HG03378 (cell line): ENCODE results near the gene PUM1.
"Not testable (repeated sequence)": the region's sequence is repeated elsewhere in the genome, so short reads cannot be mapped to it uniquely, and the experiment has no call there.

Source experiments
- ATAC-seq: cut with Tn5 transposase; IDR thresholded peaks from one replicate; pipeline ENCODE4 v1.9.1; 2021; ENCODE audit warnings: mild to moderate bottlenecking, moderate library complexity; ENCODE audit not compliant: unreplicated experiment

Gene PUM1

DNA sequence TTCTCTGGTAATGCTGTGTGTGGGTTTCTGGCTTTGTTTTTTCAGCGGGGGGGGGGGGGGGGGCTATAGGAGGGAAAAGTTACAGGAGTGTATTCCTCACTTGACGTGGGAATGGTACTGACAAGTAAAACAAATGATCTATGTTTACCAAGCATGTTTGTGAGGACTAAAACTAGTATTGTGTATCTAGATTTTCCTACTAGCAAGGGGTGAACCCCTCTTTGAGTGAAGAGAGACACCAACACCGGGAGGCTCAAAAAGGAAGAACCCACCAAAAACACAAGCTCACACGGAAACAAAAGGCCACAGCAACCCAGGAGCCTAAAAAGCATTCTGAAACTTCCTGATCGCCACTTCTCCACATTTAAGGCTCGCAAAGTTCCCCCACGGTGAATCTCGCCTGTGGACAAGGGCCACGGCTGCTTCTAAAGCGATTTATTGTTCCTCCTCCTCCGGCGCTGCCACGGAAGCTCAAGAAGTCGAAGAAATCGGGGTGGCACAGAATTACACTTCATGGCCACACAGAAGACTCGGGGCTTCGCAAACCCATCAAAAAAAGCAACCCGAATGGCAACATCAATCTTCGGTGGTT, 703 bp downstream of the PUM1 start:
- no peak for ATAC-seq

DNA sequence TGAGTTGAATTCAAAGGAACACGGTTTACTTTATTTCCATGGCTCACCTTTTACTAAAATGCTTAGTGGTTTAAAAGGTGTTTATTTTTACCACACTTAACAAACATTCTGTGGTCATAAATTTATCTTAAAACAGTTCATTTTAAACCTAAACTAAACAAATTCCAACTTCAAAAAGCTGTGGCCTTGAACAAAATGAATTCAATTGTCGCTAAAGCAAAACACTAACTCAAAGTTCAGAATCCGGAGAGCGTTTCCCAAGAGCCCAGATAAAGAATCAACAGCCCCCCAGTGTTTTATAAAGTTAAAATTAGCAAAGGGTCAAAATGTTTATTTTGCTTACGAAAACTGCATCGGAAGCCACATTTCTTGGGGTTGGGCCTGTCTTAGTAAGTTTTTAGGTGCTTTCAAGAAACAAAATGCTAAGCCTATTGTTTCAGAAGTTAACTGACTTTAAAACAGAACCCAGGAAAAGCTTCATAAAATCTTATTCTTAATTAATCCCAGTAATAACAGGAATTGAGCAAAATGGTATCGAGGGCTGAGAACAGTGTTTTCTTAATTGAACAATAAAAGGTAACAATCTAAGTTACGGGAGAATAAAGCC, 1.3 kb downstream of the PUM1 start:
- ATAC-seq = no peak

DNA sequence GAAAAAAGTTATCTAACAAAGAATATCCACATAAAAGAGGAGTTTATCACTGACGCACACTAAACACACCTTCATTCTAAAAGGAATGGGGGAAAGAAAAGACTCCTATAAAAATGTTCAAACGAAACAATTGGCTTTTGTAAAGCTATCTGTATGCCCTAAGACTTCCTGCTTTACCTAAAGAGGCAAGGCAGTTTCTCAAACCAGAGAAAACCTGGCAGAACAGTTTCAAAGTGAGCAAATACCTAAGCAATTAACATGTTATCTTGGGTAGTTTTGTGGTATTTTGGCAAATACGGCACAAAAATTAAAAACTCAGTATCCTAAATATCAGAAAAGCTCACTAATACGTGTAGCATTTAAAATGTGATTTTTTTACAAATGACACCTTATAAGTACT, 1.9 kb downstream of the PUM1 start:
- no peak for ATAC-seq

GRCh38 chr1:31062867-31063380, 2.6 kb downstream of the PUM1 start:
- no peak for ATAC-seq

DNA sequence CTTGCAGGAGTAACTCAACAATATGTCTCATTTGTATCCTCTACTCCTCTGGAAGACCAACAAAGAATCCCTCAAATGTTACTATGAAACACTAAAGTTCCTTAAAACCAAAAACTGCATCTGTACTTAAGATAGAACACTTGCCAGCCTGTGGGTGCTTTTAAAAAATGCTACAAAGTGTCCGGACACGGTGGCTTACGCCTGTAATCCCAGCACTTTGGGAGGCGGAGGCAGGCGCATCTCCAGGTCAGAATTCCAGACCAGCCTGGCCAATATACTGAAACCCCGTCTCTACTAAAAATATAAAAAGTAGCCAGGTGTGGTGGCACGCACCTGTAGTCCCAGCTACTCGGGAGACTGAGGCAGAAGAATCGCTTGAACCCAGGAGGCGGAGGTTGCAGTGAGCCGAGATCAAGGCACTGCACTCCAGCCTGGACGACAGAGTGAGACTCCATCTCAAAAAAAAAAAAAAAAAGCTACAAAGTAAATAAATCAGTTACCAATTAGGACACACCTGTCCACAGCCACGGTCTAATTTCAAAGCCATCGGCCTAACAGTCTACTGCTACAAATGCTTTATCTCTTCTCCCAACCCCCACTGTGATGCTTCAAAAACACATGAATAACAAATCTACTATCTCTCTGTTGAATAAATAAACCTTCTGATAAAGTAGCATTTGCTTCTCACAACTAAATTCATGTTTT, 3.2 kb downstream of the PUM1 start:
- not testable (repeated sequence) for ATAC-seq

DNA sequence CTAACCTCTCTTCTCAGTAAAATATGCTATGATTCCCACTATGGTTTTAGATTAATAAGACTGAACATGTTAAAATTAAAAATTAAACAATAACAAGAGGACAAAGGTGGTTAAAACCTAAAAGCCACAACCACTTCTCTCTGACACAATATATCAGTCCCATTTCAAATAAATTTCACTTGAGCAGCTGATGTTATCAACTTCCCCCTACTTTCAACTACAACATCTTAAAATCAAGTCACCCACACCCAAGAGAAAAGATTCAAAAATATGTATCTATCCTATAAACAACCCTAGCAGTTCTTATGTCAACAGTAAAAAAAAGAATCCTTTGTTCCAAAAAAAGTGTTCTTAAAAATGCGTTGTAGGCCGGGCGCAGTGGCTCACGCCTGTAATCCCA, 7.5 kb downstream of the PUM1 start:
- ATAC-seq = no peak

DNA sequence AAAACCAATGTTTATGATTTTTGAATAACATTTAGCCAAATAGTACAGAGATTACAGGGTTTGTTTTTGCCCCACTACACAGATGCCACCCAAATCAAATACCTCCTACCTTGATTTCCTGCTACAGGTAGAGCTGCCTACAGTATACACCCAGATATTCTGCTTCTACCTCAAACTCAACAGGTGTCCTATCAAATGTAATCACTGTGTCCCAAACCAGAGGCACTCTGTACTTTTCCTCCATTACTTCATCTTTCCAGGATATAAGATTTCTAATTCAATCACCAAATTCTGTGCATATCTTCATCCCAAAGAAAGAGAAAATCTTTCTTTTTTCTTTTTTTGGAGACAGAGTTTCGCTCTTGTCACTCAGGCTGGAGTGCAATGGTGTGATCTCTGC, 9.6 kb downstream of the PUM1 start:
- no peak for ATAC-seq

DNA sequence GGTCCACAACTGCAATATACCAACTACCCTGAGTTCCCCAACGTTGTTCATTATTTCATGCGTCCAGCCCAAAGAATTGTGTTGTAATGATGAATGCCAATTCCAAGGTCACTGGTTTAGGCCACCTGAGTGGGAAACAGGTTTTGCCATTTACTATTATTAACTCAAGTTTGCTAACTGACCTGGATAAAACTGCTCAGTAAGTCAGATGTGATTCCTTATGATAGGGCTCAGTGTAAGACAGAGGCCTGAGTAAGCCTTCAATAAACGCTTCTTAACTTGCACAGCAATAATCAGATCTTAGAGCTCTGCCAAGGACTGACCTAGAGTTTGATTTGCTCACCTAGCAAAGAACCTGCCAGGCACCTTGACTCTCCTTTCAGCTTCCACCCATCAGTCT, 10.0 kb downstream of the PUM1 start:
- ATAC-seq = no peak

DNA sequence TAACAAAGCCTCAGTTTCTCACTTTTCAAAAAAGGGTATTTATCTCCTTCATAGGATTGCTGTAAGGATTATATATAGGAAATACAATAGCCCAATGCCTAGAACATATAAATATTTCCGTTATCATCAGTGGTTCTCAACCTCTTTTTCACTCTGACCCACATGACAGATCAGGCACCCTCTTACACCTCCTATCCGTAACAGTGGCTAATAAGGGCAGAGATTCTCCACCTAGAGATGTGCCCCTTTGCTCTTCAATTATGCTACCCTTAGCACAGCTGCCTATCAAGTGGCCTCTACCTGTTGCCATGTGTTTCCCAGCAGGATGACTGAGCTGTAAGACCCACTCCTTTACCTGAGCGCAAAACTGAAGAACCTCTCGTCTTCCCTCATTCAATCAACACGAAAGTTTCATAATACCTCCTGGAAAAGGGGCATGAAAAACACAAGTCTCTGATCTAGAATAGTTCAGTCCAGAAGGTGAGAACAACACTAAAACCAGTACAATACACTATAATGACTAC, 10.5 kb downstream of the PUM1 start:
- no peak for ATAC-seq

DNA sequence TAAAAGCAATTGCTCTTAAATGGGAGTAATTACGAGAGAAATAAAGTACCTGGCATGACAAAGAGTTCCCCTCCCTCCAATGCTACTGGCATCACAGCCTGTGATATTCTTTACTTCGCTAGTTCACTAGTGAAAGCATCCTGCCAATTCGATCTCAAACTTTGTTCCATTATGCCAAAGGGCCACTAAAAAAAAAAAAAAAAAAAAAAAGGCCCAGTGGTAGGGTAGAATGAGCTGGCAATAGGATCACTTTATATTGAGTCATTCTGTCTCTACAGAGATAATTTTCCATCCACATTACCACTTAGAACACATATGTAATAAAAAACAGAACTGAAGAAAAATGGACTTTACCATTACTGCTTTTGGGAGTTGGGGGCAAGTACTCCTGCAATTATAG, 11.2 kb downstream of the PUM1 start:
- no peak for ATAC-seq

DNA sequence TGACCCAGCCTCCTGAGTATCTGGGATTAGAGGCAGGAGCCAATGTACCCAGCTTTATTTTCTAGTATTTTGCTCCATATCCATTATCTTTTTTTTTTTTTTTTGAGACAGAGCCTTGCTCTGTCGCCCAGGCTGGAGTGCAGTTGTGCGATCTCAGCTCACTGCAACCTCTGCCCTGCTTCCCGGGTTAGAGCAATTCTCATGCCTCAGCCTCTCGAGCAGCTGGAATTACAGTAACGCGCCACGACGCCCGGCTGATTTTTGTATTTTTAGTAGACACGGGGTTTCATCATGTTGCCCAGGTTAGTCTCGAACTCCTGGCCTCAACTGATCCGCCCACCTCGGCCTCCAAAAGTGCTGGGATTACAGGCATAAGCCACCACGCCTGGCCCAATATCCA, 12.9 kb downstream of the PUM1 start:
- ATAC-seq = not testable (repeated sequence)

DNA sequence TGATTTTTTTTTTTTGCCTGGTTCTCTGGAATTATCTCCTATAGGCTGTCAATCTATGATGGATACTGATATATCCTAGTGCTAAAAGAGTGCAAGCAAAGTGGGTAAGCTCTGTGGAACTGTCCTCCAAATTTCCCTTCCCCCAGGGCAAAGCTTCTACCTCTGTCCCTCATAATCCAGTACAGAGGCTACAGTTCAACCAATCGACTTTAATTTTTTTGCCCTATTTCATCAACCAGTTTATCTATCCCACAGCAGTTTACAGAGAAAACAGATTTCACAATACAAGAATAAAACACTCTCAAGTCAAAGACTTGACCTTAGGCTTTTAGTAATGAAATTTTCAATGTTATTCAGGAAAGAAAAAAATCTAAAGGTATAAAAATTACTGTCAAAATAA, 13.9 kb downstream of the PUM1 start:
- no peak for ATAC-seq

- ATAC-seq = not testable (repeated sequence)
Observed at GRCh38 chr1:31047507-31047906, 18.0 kb downstream of the PUM1 start.

DNA sequence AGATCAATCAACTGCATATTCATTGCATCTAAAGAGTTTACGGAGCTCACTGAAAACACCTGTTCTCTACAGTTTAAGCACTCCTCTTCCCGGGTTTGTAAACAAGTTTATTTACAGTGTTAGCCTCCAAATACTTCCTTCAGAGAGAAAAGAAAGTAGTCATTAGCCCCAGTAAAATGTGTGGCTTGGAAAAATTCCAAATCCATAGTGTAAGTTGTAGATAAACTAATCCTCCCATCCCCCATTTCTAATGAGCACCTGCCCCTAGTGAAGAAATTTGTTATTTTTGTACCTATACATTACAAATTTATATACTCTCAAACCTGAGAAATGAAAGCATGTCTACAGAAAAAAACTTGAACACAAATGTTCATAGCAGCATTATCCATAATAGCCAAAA, 21.9 kb downstream of the PUM1 start:
- ATAC-seq = no peak

- ATAC-seq = no peak
Observed at GRCh38 chr1:31042656-31043055, 22.9 kb downstream of the PUM1 start.

GRCh38 chr1:31041529-31041928, 24.0 kb downstream of the PUM1 start:
- ATAC-seq = no peak

- ATAC-seq = no peak
Observed at GRCh38 chr1:31040038-31040437, 25.5 kb downstream of the PUM1 start.

- ATAC-seq = not testable (repeated sequence)
Observed at GRCh38 chr1:31038935-31039334, 26.6 kb downstream of the PUM1 start.

DNA sequence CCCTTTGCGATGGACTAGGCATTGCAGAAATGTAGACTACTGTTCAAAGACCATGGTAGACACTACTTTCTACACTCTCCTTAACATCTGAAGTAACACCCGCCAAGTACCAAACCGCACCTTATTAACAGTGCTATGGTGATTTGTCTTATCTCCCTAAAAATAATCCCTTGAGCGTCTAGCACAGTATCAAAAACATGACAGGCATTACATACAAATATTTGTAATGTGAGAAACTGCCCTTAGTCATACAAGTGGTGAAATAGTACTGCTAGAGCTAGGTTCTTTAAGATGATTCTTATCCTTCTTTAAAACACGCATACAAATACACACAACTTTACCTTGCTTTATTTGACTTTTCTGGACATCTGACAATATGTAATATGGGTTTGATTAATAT, 27.2 kb downstream of the PUM1 start:
- ATAC-seq = no peak

DNA sequence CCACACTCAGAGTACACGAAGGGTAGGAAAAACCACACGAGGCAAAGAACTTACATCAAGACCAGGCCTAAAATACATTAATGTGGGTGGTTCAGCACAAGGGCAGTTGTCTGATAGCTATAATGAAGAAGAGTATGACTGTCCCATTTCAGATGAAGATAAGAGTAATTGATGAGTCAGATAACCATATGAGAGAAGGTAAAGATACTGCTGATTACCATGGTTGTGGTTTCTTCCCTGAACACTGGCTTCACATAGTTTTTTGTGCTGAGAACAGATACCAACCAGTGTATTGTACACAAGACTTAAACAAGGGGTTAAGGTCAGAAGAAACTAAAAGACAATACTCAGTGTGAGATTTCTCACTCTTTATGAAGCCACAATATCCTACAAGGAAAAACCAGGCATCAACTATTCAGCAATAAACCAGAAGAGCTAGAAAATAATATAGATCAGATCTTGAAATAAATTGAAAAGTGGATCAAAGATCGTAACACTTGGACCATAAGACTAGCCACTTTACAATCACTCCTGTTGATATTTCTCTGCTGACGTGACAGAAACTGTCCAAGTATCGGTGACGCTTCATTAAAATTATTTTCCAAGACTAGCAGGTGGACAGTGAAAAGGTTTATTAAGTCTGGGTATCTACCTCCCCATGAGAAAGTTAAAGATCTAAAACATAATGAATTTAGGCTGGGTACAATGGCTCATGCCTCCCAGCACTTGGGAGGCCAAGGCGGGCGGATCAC, 28.6 kb downstream of the PUM1 start:
- no peak for ATAC-seq

- ATAC-seq = no peak
Observed at GRCh38 chr1:31033598-31033997, 31.9 kb downstream of the PUM1 start.
